Mucosa of descending colon (tissue), 3 donors: Measurements from ENCODE around the gene INSRR. TPM values are rescaled to one million over a fixed set of nuclear protein-coding genes. Genes with fewer than 3 reads are reported as not detected.

ENCODE experiments used
- ATAC-seq: fragments of 200-7000 bp; cut with Tn5 transposase; one replicate; pipeline ENCODE4 v1.9.1; 2020; ENCODE audit warnings: mild to moderate bottlenecking, moderate library complexity
- DNase-seq, 3 donors: peaks; one replicate each; pipeline ENCODE4 v3.0.0-alpha.2; 2020
- H3K36me3 ChIP-seq: fragments of 200-600 bp; one replicate; pipeline ENCODE4 v1.8.0; 2021; ENCODE audit warnings: low read depth, mild to moderate bottlenecking
- H3K4me1 ChIP-seq: fragments of 200-600 bp; one replicate; pipeline ENCODE4 v1.8.0; 2021; ENCODE audit warnings: low read depth, mild to moderate bottlenecking
- H3K4me3 ChIP-seq: fragments of 200-600 bp; one replicate; pipeline ENCODE4 v1.8.0; 2021; ENCODE audit warnings: mild to moderate bottlenecking
- H3K9me3 ChIP-seq: fragments of 200-600 bp; one replicate; pipeline ENCODE4 v1.8.0; 2021; ENCODE audit warnings: mild to moderate bottlenecking
- intact Hi-C, 2 donors: fragments of 100-400 bp; cut with DNase I in 1 of 2; cut with micrococcal nuclease in 1 of 2; formaldehyde crosslinking; loops; one replicate each; pipeline versions ENCODE4 v1.11.0 to v1.11.1; 2022; cut with DNase I, micrococcal nuclease
- total RNA-seq, 3 donors: library from RNA; stranded (reverse); fragmentation: NEBNext Ultra II Directional in 2 of 3; extraction: Animal tissue kit (Norgen Biotek cat#: 25700) in 2 of 3; gene quantifications; one replicate each; pipeline versions ENCODE4 v1.2.1 to v1.2.4, GENCODE V29; 2021 to 2023
- TF ChIP-seq, protein P1 (sequence below): fragments of 200-600 bp; IDR thresholded peaks from one replicate; pipeline ENCODE4 v1.8.0; 2022; ENCODE audit warnings: antibody characterized with exemption, mild to moderate bottlenecking
- donor health status: DM: no; HTN: no; CAD: no; lungs with moderate emphysema.
- donor health status: DM: no; HTN: no; CAD: no.
- donor health status: DM: no; HTN: yes; CAD: no.

INSRR gene
- total RNA-seq, 3 donors from 2014 or later: 0.06 to 0.09 TPM; not detected in 1

GRCh38 chr1:156845953-156846545 lies 12.9 kb downstream of the INSRR start:
- Histone ChIP-seq H3K36me3 (no peaks in the 10 kb centered on the region), H3K4me3 (no peak overlapping the region), H3K9me3 (no peaks in the 10 kb centered on the region), H3K4me1 (no peaks in the 10 kb centered on the region)
- DNase-seq (no peak), ATAC-seq (no peak)
- TF ChIP-seq, protein P1, sequence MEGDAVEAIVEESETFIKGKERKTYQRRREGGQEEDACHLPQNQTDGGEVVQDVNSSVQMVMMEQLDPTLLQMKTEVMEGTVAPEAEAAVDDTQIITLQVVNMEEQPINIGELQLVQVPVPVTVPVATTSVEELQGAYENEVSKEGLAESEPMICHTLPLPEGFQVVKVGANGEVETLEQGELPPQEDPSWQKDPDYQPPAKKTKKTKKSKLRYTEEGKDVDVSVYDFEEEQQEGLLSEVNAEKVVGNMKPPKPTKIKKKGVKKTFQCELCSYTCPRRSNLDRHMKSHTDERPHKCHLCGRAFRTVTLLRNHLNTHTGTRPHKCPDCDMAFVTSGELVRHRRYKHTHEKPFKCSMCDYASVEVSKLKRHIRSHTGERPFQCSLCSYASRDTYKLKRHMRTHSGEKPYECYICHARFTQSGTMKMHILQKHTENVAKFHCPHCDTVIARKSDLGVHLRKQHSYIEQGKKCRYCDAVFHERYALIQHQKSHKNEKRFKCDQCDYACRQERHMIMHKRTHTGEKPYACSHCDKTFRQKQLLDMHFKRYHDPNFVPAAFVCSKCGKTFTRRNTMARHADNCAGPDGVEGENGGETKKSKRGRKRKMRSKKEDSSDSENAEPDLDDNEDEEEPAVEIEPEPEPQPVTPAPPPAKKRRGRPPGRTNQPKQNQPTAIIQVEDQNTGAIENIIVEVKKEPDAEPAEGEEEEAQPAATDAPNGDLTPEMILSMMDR: no peak
- intact Hi-C loops: no loop called here

DNA sequence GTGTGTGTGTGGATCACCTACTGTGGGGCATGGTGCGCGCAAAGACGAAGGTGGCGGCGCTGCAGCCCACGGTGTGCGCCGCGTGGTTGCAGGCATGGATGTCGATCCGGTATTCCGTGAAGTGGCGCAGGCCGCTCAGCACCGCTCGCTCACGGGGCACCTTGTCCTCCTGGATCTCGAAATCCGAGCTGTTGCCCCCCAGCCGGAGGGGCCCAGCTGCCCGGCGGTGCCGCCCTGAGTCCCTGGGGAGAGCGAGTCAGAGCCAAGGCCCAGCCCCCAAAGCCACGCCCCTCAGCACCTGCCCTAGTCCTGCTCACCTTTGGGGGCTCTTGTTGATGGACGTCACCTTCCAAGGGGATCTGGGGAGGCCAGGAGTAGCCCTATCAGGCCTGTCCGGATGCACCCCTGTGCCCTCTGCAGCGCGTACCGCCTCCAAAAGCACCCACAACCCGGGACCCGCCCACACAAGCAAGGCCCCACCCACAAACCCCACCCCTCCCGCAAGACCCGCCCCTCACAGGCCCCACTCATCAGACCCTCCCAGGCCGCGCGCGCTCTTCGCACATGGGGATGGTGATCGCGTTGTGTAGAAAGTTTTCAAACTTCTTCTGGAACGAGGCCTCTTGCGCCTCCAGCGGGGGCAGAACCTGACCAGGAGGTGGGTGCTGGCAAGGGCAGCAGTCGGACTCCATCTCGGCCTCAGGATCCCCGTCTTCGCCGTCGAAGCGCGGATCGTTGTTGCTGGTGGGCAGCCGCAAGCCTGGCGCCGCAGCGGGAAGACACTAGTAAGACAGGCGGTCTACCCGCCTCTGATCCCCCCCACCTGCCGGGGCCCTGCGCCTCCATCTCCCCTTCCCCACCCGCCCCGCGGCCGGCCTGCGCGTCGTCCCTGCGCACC lies 13.6 kb downstream of the INSRR start:
- no peak for ATAC-seq
- H3K4me1 ChIP-seq: no peaks in the 10 kb centered on the region
- H3K36me3 ChIP-seq: no peaks in the 10 kb centered on the region
- TF ChIP-seq, protein P1: no peak
- intact Hi-C loops: no loop called here
- DNase-seq: no peak
- H3K4me3 ChIP-seq: no peak overlapping the region
- no peaks in the 10 kb centered on the region for H3K9me3 ChIP-seq

DNA sequence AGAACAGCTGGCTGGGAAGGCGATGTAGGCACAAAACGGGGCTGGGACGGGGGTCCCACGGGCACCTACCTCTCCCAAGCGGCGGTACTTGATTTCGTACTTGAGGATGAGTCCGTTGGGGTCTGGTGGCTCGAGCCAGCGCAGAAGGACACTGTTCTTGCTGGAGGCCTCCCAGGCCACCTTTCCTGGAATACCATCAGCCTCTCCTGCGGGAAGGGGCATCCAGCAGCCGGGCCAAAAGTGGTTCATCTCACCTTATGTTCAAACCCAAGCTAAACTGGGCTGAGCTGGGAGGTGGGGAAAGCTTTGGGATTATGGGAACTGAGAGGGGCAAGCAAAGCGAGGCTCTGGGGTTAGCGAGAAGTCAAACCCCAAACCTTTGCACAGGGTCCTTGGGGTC lies 14.3 kb downstream of the INSRR start:
- intact Hi-C loops: no loop called here
- TF ChIP-seq, protein P1: no peak
- H3K4me1 ChIP-seq: no peaks in the 10 kb centered on the region
- no peaks in the 10 kb centered on the region for H3K9me3 ChIP-seq
- H3K36me3 ChIP-seq: no peaks in the 10 kb centered on the region
- ATAC-seq (no peak), DNase-seq (no peak)
- no peak overlapping the region for H3K4me3 ChIP-seq

DNA sequence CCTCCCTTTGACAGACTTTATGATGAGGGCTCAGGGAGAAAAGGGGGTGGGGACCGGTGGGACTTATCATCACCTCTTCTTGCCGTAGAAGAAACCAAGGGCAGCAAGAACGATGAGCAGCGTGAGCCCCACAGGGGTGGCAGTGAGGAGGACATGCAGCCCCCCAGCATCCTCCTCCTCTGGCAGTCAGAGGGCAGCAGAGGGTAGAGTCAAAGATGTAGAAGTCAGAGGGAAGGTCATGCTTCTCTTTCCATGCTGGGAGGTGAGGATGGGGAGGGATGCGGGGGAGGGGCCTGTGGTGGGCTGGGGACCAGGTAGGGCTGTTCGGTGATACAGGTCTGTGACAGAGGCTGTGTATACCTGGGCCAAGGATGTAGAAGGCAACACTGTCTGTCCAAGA lies 14.8 kb downstream of the INSRR start:
- Histone ChIP-seq H3K4me1 (no peaks in the 10 kb centered on the region), H3K9me3 (no peaks in the 10 kb centered on the region), H3K36me3 (no peaks in the 10 kb centered on the region), H3K4me3 (no peak overlapping the region)
- intact Hi-C loops: no loop called here
- TF ChIP-seq, protein P1: no peak
- no peak for DNase-seq
- ATAC-seq: no peak

- TF ChIP-seq, protein P1: no peak
- no peak for DNase-seq
- Histone ChIP-seq H3K36me3 (no peaks in the 10 kb centered on the region), H3K4me1 (no peaks in the 10 kb centered on the region), H3K9me3 (no peaks in the 10 kb centered on the region), H3K4me3 (no peak overlapping the region)
- no peak for ATAC-seq
- intact Hi-C loops: no loop called here
Observed at GRCh38 chr1:156842618-156843300, 16.2 kb downstream of the INSRR start.
